Endothelial cell of umbilical vein (primary cell): Measurements from ENCODE around the gene MEIS3. TPM values are rescaled to one million over a fixed set of nuclear protein-coding genes. Genes with fewer than 3 reads are reported as not detected.
"Not testable (repeated sequence)": the region's sequence is repeated elsewhere in the genome, so short reads cannot be mapped to it uniquely, and the experiment has no call there.

Experiments used
- BruUV-seq: library from RNA; stranded (reverse); fragments of 400-500 nt; replicated peaks from 2 replicates; lab custom pipeline; 2021; lab: Mats Ljungman, UMichigan
- CTCF ChIA-PET: fragments of 300-600, 350-600 bp; sonication (Branson Sonifier 250); formaldehyde crosslinking; loops from one replicate; lab custom pipeline; 2021; ENCODE audit warnings: antibody characterized with exemption, inconsistent platforms; lab: Charles Lee
- POLR2A ChIA-PET: fragments of 300-600, 350-600 bp; sonication (Branson Sonifier 250); formaldehyde crosslinking; loops from one replicate; lab custom pipeline; 2021; ENCODE audit warnings: antibody characterized with exemption, inconsistent platforms; lab: Charles Lee
- DNase-seq: peaks from one replicate; pipeline ENCODE4 v3.0.0-alpha.2; 2011; ENCODE audit warnings: low read depth, low spot score
- FAIRE-seq: peaks from 2 replicates; lab custom pipeline; 2011; peaks lifted over from hg19 to GRCh38; lab: Jason Lieb, UNC
- H2AFZ ChIP-seq: 2 replicates; pipeline ENCODE4 v1.6.0; 2012; ENCODE audit warnings: low read depth, low read length, control low read depth, inconsistent platforms
- H3K27ac ChIP-seq: 2 replicates; pipeline ENCODE4 v1.5.1; 2011; ENCODE audit warnings: low read depth, mild to moderate bottlenecking, control low read depth, low read length, moderate library complexity; ENCODE audit not compliant: insufficient read depth
- H3K27me3 ChIP-seq, 2 experiments: 2 replicates each; pipeline versions ENCODE4 v1.6.0 to v1.6.1; 2011; ENCODE audit warnings: low read length in 2 of 2, mixed read lengths in 1 of 2; ENCODE audit not compliant: control insufficient read depth in 2 of 2, insufficient read depth in 2 of 2
- H3K36me3 ChIP-seq, 2 experiments: 2 replicates in 1 of 2; 3 replicates in 1 of 2; pipeline ENCODE4 v1.5.1; 2011; ENCODE audit warnings: low read length in 2 of 2, mild to moderate bottlenecking in 1 of 2, moderate library complexity in 1 of 2; ENCODE audit not compliant: control insufficient read depth in 2 of 2, insufficient read depth in 2 of 2; ENCODE audit errors: extremely low read depth in 1 of 2
- H3K4me1 ChIP-seq: 3 replicates; pipeline ENCODE4 v1.5.1; 2011; ENCODE audit warnings: mild to moderate bottlenecking, low read length; ENCODE audit not compliant: control insufficient read depth, insufficient read depth; ENCODE audit errors: extremely low read depth
- H3K4me2 ChIP-seq: 2 replicates; pipeline ENCODE4 v1.6.1; 2011; ENCODE audit warnings: low read length, control low read depth, mixed read lengths; ENCODE audit not compliant: insufficient read depth
- H3K4me3 ChIP-seq, 3 experiments: fragments of 200-600 bp in 1 of 3; sonication (generic), shearing (Covaris generic) in 1 of 3; replicated peaks in 1 of 3; 2 replicates each; pipeline ENCODE4 v1.5.1; 2011 to 2016; ENCODE audit warnings: control low read depth in 3 of 3, low read length in 3 of 3, mild to moderate bottlenecking in 2 of 3, inconsistent platforms in 1 of 3, low read depth in 1 of 3, moderate library complexity in 1 of 3; ENCODE audit not compliant: insufficient read depth in 1 of 3
- H3K79me2 ChIP-seq: 2 replicates; pipeline ENCODE4 v1.6.0; 2012; ENCODE audit warnings: low read length, inconsistent platforms; ENCODE audit not compliant: control insufficient read depth, insufficient read depth
- H3K9ac ChIP-seq: replicated peaks from 2 replicates; pipeline ENCODE3; 2011; ENCODE audit warnings: low read length, control low read depth; ENCODE audit not compliant: insufficient read depth; ENCODE audit errors: extremely low read depth
- H3K9me1 ChIP-seq: replicated peaks from 3 replicates; pipeline ENCODE4 v1.6.0; 2011; ENCODE audit warnings: mild to moderate bottlenecking, low read length; ENCODE audit not compliant: control insufficient read depth, insufficient read depth; ENCODE audit errors: extremely low read depth
- H3K9me3 ChIP-seq: replicated peaks from 2 replicates; pipeline ENCODE4 v1.5.1; 2012; ENCODE audit warnings: low read length, inconsistent platforms; ENCODE audit not compliant: control insufficient read depth, insufficient read depth
- H4K20me1 ChIP-seq: replicated peaks from 2 replicates; pipeline ENCODE3; 2011; ENCODE audit warnings: mild to moderate bottlenecking, low read length; ENCODE audit not compliant: control insufficient read depth, insufficient read depth; ENCODE audit errors: extremely low read depth
- dilution Hi-C: fragments of 300-500 bp; cut with MboI; formaldehyde crosslinking; loops from one replicate; pipeline ENCODE4 v1.15.0; 2019; ENCODE audit warnings: low sequenced_read_pairs; ENCODE audit not compliant: extremely low pct_ligation_motif_present
- intact Hi-C: fragments of 100-400 bp; cut with micrococcal nuclease; formaldehyde crosslinking; loops from one replicate; pipeline ENCODE4 v1.10.0; 2022
- polyA plus RNA-seq, 4 experiments: library from polyadenylated mRNA; depleted of rRNA in 3 of 4; stranded (reverse) in 3 of 4; unstranded in 1 of 4; fragments of >200 nt; gene quantifications; 2 replicates each; pipeline versions ENCODE4 v1.2.1 to v1.2.3, GENCODE V29; 2011 to 2012; ENCODE audit warnings: missing spikeins in 1 of 4
- total RNA-seq: library from RNA; stranded (reverse); gene quantifications from 2 replicates; pipeline ENCODE4 v1.2.3, GENCODE V29; 2021

The MEIS3 gene
- total and polyA plus RNA-seq, 2 donors (not counting 3 experiments of a cell fraction or from before 2014, with no cell fraction given), result 0.42 TPM; not detected in 1

GRCh38 chr19:47386582-47386981 lies 32.7 kb downstream of the MEIS3 start:
- H3K9me3 ChIP-seq, intact Hi-C loops, H3K27ac ChIP-seq, DNase-seq, H3K4me2 ChIP-seq, H3K36me3 ChIP-seq, H3K9me1 ChIP-seq, H4K20me1 ChIP-seq, FAIRE-seq, H3K27me3 ChIP-seq, H3K79me2 ChIP-seq, H3K9ac ChIP-seq, H3K4me3 ChIP-seq, H2AFZ ChIP-seq, dilution Hi-C loops, BruUV-seq, H3K4me1 ChIP-seq: not testable (repeated sequence)
- ChIA-PET POLR2A (interaction anchor here (0.7 kb wide), 1 partner anchor 31 kb away, joined by 7 read pairs; no protein-coding TSS in a partner anchor), CTCF (interaction anchor here (0.7 kb wide), 1 partner anchor 91 kb away, joined by 3 read pairs; no protein-coding TSS in a partner anchor)

GRCh38 chr19:47384533-47384932 lies 34.8 kb downstream of the MEIS3 start:
- H2AFZ ChIP-seq, H3K27ac ChIP-seq, FAIRE-seq, H4K20me1 ChIP-seq, H3K4me3 ChIP-seq, intact Hi-C loops, H3K9ac ChIP-seq, H3K9me1 ChIP-seq, H3K79me2 ChIP-seq, DNase-seq, BruUV-seq, H3K4me1 ChIP-seq, H3K27me3 ChIP-seq, H3K4me2 ChIP-seq, H3K9me3 ChIP-seq, dilution Hi-C loops, CTCF ChIA-PET: not testable (repeated sequence)
- POLR2A ChIA-PET, result interaction anchor here (0.6 to 1.4 kb wide), 2 partner anchors 35 to 790 kb away, joined by 4 to 5 read pairs; partner anchors contain the start of gene DHX34
- peaks cover 3 to 23% of the 10 kb centered on the region in 2 experiments for H3K36me3 ChIP-seq
